K562 (cell line): Measurements from ENCODE around the gene ELP5. TPM values are rescaled to one million over a fixed set of nuclear protein-coding genes. Genes with fewer than 3 reads are reported as not detected.

Source experiments
- CBFA2T3 ChIP-seq: fragments of 450-650 bp; IDR thresholded peaks from 2 replicates; pipeline ENCODE4 v1.6.1; 2017
- MYC ChIP-seq, 2 experiments: fragments of 250-450 bp in 1 of 2; sonication (Bioruptor Pico) in 1 of 2; IDR thresholded peaks; 2 replicates each; pipeline versions ENCODE4 v1.5.1 to v1.6.1; 2012 to 2021; ENCODE audit warnings: low read depth in 2 of 2, borderline replicate concordance in 1 of 2, improper control_type of control experiment in 1 of 2, low read length in 1 of 2, mild to moderate bottlenecking in 1 of 2, moderate library complexity in 1 of 2
- NCOR1 ChIP-seq: fragments of 450-650 bp; IDR thresholded peaks from 2 replicates; pipeline ENCODE4 v1.6.1; 2016; ENCODE audit warnings: mild to moderate bottlenecking, moderate library complexity
- RAD51 ChIP-seq: fragments of 450-650 bp; IDR thresholded peaks from 2 replicates; pipeline ENCODE4 v1.7.1; 2016; ENCODE audit warnings: low read depth, mild to moderate bottlenecking, borderline replicate concordance
- SMAD1 ChIP-seq: fragments of 150-350 bp; IDR thresholded peaks from 2 replicates; pipeline ENCODE4 v1.6.1; 2014; ENCODE audit warnings: low read length, low read depth; ENCODE audit not compliant: partially characterized antibody
- SMARCA4 ChIP-seq: fragments of 450-650 bp; IDR thresholded peaks from 2 replicates; pipeline ENCODE4 v1.6.1; 2016
- TCF3 ChIP-seq: sonication (generic); formaldehyde crosslinking; IDR thresholded peaks from 2 replicates; pipeline ENCODE4 v1.4.0; 2020; ENCODE audit warnings: mild to moderate bottlenecking, missing genetic modification reagents
- TFAP4 ChIP-seq: sonication (generic); formaldehyde crosslinking; IDR thresholded peaks from 2 replicates; pipeline ENCODE4 v1.8.0; 2022; ENCODE audit warnings: missing genetic modification reagents, mild to moderate bottlenecking, moderate library complexity, borderline replicate concordance
- ZNF146 ChIP-seq: IDR thresholded peaks from one replicate; pipeline ENCODE4 v1.6.1; 2018; ENCODE audit warnings: missing compliant biosample characterization; ENCODE audit not compliant: unreplicated experiment
- ZNF175 ChIP-seq: fragments of 200-800 bp; sonication (Bioruptor generic); IDR thresholded peaks from 2 replicates; pipeline ENCODE4 v1.6.1; 2016; ENCODE audit warnings: low read depth, mild to moderate bottlenecking, missing genetic modification characterization, missing compliant biosample characterization
- ZNF431 ChIP-seq: sonication (generic); formaldehyde crosslinking; IDR thresholded peaks from 2 replicates; pipeline ENCODE4 v1.8.0; 2022; ENCODE audit warnings: mild to moderate bottlenecking, missing genetic modification reagents
- polyA plus RNA-seq, 8 experiments: library from polyadenylated mRNA; depleted of rRNA in 4 of 8; stranded (reverse) in 5 of 8; unstranded in 3 of 8; fragments of >200 nt; fragmentation: Nextera tagmentation in 2 of 8; fragmentation: Illumina TruSeq in 1 of 8; extraction: Ambion mirVana in 2 of 8; extraction: Trizol in 1 of 8; gene quantifications; 2 replicates each; pipeline versions ENCODE4 v1.2.1 to v1.2.3, GENCODE V29; 2011 to 2014; ENCODE audit warnings: inconsistent platforms in 1 of 8, missing spikeins in 1 of 8
- total RNA-seq, 7 experiments: library from RNA; depleted of rRNA in 6 of 7; stranded (reverse); fragments of >200 nt in 6 of 7; fragmentation: Illumina TruSeq in 2 of 7; extraction: Trizol in 2 of 7; gene quantifications; 2 replicates each; pipeline versions ENCODE4 v1.2.1 to v1.2.3, GENCODE V29; 2011 to 2021; ENCODE audit warnings: low replicate concordance in 1 of 7
- TF ChIP-seq, protein P1 (sequence below): fragments of 200-800 bp; sonication (Bioruptor generic); IDR thresholded peaks from 2 replicates; pipeline ENCODE4 v1.6.1; 2017; ENCODE audit warnings: missing genetic modification characterization, missing compliant biosample characterization
- TF ChIP-seq, protein P2 (sequence below), 3 experiments: IDR thresholded peaks in 2 of 3; conservative IDR thresholded peaks in 1 of 3; 2 replicates each; pipeline ENCODE4 v1.5.1; 2011 to 2012; ENCODE audit warnings: low read length in 3 of 3, mild to moderate bottlenecking in 3 of 3, control low read depth in 2 of 3, improper control_type of control experiment in 1 of 3, inconsistent platforms in 1 of 3, low read depth in 1 of 3, mixed read lengths in 1 of 3, moderate library complexity in 1 of 3; ENCODE audit not compliant: insufficient read depth in 2 of 3
- TF ChIP-seq, protein P3 (sequence below): sonication (generic); formaldehyde crosslinking; IDR thresholded peaks from 2 replicates; pipeline ENCODE4 v1.9.0; 2022; ENCODE audit warnings: mild to moderate bottlenecking, missing genetic modification reagents

The ELP5 gene
- total and polyA plus RNA-seq, 9 of the 15 experiments (the other 6 are each of a cell fraction or from before 2014, with no cell fraction given), result 25.7 to 77.9 (median 52.9) TPM

GRCh38 chr17:7282752-7283321 is 30.8 kb downstream of the ELP5 start (continued):
- TF ChIP-seq CBFA2T3, result peak; percentile 45; the same call in 1 of the 2 replicates
- TF ChIP-seq, protein P1, sequence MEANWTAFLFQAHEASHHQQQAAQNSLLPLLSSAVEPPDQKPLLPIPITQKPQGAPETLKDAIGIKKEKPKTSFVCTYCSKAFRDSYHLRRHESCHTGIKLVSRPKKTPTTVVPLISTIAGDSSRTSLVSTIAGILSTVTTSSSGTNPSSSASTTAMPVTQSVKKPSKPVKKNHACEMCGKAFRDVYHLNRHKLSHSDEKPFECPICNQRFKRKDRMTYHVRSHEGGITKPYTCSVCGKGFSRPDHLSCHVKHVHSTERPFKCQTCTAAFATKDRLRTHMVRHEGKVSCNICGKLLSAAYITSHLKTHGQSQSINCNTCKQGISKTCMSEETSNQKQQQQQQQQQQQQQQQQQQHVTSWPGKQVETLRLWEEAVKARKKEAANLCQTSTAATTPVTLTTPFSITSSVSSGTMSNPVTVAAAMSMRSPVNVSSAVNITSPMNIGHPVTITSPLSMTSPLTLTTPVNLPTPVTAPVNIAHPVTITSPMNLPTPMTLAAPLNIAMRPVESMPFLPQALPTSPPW, result no peak
- 0 out of 2 replicates have a peak, but pooled peaks have one; percentile 11 for TF ChIP-seq SMARCA4
- TF ChIP-seq ZNF431 (CRISPR knock-in tag), result no peak
- TF ChIP-seq ZNF146 (CRISPR knock-in tag), result no peak
- no peak for TF ChIP-seq RAD51
- TF ChIP-seq, protein P2, sequence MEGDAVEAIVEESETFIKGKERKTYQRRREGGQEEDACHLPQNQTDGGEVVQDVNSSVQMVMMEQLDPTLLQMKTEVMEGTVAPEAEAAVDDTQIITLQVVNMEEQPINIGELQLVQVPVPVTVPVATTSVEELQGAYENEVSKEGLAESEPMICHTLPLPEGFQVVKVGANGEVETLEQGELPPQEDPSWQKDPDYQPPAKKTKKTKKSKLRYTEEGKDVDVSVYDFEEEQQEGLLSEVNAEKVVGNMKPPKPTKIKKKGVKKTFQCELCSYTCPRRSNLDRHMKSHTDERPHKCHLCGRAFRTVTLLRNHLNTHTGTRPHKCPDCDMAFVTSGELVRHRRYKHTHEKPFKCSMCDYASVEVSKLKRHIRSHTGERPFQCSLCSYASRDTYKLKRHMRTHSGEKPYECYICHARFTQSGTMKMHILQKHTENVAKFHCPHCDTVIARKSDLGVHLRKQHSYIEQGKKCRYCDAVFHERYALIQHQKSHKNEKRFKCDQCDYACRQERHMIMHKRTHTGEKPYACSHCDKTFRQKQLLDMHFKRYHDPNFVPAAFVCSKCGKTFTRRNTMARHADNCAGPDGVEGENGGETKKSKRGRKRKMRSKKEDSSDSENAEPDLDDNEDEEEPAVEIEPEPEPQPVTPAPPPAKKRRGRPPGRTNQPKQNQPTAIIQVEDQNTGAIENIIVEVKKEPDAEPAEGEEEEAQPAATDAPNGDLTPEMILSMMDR (IDR thresholded peaks at IDR 0.05 in 2 of 3, conservative IDR thresholded peaks at IDR 0.05 in 1 of 3; ENCODE audit: insufficient read depth in 2 of 3, low read depth in 1 of 3, low read length in 3 of 3), result peak; percentile 15 to 36 (median 27); a peak in 3 of 6 replicates
- peak; percentile 58; the same call in 1 of the 2 replicates for TF ChIP-seq MYC (IDR thresholded peaks at IDR 0.05; ENCODE audit: low read depth, low read length)
- TF ChIP-seq MYC (CRISPR knock-in tag; IDR thresholded peaks at IDR 0.05; ENCODE audit: borderline replicate concordance, low read depth), result no peak
- no peak for TF ChIP-seq SMAD1
- TF ChIP-seq, protein P3, sequence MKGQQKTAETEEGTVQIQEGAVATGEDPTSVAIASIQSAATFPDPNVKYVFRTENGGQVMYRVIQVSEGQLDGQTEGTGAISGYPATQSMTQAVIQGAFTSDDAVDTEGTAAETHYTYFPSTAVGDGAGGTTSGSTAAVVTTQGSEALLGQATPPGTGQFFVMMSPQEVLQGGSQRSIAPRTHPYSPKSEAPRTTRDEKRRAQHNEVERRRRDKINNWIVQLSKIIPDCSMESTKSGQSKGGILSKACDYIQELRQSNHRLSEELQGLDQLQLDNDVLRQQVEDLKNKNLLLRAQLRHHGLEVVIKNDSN (CRISPR knock-in tag), result 0 out of 2 replicates have a peak, but pooled peaks have one; percentile 28
- TF ChIP-seq TFAP4 (CRISPR knock-in tag), result peak; percentile 97
- 0 out of 2 replicates have a peak, but pooled peaks have one; percentile 25 for TF ChIP-seq ZNF175
- peak; percentile 58 for TF ChIP-seq TCF3 (CRISPR knock-in tag)
- peak; percentile 26; the same call in 1 of the 2 replicates for TF ChIP-seq NCOR1
